ACHN (cell line): Measurements from ENCODE around the gene CEND1.

Source experiments
- DNase-seq: peaks from one replicate; pipeline ENCODE4 v3.0.0-alpha.2; 2015
- in situ Hi-C: cut with HindIII; loops from 2 replicates; pipeline ENCODE4 v1.10.0; 2017; ENCODE audit warnings: low sequenced_read_pairs, low pct_ligation_motif_present, low pct_unique_long_range_greater_than_20kb

Gene CEND1

GRCh38 chr11:829176-829846 lies 39.4 kb upstream of the CEND1 start:
- in situ Hi-C loops = no loop called here
- DNase-seq = no peak

GRCh38 chr11:828506-829175 lies 38.8 kb upstream of the CEND1 start:
- no peak for DNase-seq
- in situ Hi-C loops = no loop called here

DNA sequence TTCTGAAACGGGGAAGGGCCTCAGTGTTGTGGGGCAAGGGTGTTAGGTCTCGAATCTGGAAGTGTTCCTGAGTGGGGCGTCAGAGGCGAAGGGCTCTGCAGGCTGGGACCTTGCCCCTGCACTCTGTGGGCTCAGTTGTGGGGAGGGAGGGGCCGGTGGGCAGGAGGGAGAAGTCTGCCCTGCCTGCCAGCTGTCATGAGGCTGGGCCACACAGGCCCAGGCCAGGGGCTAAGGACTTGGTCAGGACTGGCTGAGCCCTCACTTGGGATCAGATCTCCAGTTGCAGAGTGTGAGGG lies 38.0 kb upstream of the CEND1 start, which contains the start of gene CRACR2B:
CRACR2B (plus strand) TSS at position 23 of the 296 bp plus-strand sequence. CDS start 689 bp downstream, outside the sequence.
- no peak for DNase-seq
- in situ Hi-C loops = no loop called here

- no peak for DNase-seq
Measured at GRCh38 chr11:827146-827896, 37.4 kb upstream of the CEND1 start.

GRCh38 chr11:826836-827145 lies 36.9 kb upstream of the CEND1 start:
- no peak for DNase-seq
- in situ Hi-C loops = no loop called here

More at GRCh38 chr11:827146-827896, 37.4 kb upstream of the CEND1 start:
- in situ Hi-C loops = no loop called here

GRCh38 chr11:826227-826621 lies 36.3 kb upstream of the CEND1 start:
- no peak for DNase-seq
- in situ Hi-C loops = no loop called here

DNA sequence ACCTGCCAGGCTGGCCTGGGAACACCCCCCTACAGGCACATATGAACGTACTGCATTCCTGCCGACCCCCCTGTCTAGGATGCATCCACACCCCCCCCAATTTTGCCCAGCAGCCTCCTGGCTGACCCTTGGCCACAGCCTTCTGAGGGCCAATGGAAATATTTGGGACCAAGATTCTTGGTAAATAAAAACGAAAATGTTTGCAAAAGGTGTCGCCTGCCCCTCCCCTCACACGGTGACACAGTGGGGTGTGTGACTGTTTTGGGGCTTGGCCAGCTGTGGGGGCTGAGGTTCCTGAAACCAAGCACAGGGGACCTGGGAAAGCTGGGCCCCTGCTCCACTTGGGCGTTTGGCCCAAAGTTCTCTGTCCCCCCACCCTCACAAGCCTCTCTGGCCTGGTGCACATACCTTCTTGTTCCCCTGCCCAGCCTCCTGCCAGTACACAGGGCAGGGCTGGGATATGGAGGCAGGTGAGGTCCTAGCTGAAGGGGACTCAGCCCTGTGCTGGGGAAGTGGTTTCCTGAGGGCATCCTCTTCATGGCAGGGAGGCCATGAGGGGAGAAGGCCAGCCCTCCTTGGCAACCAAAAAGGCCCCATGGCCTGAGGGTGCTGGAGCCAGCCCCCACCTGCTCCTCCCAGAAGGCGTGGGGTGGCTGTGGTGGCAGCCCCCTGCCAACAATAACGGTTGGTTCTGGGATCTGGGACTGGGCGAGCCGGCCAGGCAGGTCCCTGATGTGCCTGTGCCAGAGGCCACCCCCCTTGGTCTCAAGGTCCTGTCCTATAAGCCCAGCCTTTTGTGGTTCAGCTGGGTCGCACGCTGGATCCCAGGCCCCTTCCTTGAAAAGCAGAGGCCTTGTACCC lies 35.7 kb upstream of the CEND1 start:
- DNase-seq = no peak
- in situ Hi-C loops = no loop called here

- no peak for DNase-seq
- in situ Hi-C loops = no loop called here
Measured at GRCh38 chr11:824942-825341, 35.1 kb upstream of the CEND1 start.

DNA sequence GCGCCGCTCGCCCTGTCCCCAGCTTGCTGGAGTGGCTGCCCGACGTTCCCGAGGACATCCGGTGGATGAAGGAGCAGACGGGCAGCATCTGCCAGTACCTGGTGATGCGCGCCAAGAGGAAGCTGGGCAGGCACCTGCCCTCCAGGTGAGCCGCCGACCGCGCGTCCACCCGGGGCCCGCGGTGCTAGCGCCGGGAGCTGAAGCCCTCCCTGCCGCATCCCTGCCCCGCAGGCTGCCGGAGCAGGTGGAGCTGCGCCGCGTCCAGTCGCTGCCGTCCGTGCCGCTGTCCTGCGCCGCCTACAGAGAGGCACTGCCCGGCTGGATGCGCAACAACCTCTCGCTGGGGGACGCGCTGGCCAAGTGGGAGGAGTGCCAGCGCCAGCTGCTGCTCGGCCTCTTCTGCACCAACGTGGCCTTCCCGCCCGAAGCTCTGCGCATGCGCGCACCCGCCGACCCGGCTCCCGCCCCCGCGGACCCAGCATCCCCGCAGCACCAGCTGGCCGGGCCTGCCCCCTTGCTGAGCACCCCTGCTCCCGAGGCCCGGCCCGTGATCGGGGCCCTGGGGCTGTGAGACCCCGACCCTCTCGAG lies 34.5 kb upstream of the CEND1 start:
- no peak for DNase-seq
- in situ Hi-C loops = no loop called here

DNA sequence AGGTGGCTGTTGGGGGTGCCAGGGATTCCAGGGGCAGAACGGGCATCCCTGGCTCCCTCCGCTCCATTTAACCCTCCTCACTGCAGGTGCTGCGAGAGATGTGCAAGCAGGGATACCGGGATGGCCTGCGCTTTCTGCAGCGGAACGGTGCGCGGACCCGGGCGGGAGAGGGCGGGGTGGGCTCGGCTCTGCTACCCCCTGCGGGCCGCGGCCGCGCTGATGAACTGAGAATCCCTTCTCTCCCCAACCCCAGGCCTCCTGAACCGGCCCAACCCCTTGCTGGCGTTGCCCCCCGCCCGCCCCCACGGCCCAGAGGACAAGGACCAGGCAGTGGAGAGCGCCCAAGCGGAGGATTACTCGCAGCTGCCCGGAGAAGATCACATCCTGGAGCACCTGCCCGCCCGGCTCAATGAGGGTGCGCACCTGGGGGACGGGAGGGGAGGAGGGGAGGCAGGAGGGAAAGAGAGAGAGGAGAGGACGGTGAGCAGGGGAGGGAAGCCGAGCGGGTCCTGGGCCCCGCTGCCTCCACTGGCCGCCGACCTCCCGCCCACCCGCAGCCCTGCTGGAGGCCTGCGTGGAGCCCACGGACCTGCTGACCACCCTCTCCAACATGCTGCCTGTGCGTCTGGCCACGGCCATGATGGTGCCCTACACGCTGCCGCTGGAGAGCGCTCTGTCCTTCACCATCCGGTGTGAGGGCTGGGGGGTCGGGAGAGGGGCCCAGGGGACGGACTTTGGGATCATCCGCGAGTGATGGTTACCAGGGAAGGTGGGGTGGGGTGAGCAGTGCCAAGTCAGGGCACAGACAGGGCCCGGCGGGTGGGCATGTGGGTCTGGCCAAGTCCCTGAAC lies 33.8 kb upstream of the CEND1 start:
- DNase-seq = no peak
- in situ Hi-C loops = no loop called here

- no peak for DNase-seq
- in situ Hi-C loops = no loop called here
Measured at GRCh38 chr11:821512-822371, 31.9 kb upstream of the CEND1 start.

GRCh38 chr11:820655-821511 lies 31.0 kb upstream of the CEND1 start:
- in situ Hi-C loops = no loop called here
- DNase-seq = peak; percentile 83

DNA sequence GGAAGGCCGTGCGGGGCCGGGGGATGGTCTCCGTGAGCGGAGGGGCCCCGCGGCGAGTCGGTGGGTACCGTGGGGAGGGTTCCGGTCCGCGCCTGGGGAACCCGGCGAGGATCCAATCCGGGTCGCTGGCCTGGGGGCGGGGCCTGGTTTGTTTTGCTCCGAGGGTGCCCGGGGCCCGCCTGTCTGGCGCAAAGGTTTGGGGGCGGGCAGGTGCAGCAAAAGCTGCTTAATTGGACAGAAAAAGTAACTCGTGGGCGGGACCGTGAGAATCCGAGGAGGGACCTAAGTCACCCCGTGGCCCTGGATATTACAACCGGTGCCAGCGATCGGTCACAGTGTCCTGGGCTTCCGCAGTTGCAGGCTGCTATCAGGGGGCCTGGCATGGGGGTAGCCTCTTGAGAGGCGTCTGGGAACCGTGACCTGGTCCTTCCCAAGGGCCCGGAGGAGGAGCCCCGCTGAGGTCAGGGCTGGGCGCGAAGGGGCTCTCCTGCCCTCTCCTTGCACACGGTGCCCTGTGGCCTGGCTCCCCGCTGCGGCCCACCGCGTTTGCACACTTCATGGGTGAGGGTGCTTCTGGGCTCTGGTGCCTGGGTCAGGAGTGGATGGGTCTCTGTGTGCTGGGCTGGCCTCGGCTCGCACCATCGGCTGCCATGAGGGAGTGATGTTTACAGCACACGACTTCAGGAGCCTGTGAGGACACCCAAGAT lies 30.2 kb upstream of the CEND1 start:
- DNase-seq = peak; percentile 84
- in situ Hi-C loops = no loop called here

DNA sequence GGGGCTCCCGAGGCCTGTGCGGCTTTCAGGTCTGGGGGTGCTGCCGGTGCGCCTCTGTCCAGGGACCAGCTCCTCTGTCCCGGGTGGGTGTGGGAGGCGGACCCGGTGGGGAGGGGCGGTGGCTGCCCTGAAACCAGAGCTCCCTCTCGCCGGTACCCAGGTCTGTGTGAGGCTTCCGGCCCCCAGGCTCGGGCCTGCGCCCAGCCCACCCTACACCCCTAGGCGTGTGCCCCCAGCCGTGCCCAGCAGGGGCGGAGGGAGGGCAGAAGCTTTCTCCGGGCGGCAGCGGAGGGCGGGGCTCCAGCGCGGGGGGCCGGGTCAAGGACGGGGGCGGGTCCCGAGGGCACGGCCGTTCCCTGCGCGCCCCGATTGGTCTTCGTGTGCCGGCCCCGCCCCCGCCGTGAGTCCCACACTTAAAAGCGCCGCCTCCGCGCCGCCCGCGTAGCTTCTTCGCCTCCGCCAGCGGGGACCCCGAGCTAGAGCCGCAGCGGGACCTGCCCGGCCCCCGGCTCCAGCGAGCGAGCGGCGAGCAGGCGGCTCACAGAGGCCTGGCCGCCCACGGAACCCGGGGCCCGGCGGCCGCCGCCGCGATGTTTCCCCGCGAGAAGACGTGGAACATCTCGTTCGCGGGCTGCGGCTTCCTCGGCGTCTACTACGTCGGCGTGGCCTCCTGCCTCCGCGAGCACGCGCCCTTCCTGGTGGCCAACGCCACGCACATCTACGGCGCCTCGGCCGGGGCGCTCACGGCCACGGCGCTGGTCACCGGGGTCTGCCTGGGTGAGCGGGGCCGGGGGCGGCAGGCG lies 29.4 kb upstream of the CEND1 start:
- DNase-seq = peak; percentile 84
- in situ Hi-C loops = no loop called here
